ENCODE results near the gene PTPRN2.

GRCh38 chr7:157803906-157804305, 783.7 kb downstream of the PTPRN2 start:
- TF ChIP-seq, protein P1, sequence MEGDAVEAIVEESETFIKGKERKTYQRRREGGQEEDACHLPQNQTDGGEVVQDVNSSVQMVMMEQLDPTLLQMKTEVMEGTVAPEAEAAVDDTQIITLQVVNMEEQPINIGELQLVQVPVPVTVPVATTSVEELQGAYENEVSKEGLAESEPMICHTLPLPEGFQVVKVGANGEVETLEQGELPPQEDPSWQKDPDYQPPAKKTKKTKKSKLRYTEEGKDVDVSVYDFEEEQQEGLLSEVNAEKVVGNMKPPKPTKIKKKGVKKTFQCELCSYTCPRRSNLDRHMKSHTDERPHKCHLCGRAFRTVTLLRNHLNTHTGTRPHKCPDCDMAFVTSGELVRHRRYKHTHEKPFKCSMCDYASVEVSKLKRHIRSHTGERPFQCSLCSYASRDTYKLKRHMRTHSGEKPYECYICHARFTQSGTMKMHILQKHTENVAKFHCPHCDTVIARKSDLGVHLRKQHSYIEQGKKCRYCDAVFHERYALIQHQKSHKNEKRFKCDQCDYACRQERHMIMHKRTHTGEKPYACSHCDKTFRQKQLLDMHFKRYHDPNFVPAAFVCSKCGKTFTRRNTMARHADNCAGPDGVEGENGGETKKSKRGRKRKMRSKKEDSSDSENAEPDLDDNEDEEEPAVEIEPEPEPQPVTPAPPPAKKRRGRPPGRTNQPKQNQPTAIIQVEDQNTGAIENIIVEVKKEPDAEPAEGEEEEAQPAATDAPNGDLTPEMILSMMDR (conservative IDR thresholded peaks at IDR 0.05 in 1 of 2, IDR thresholded peaks at IDR 0.05 in 1 of 2; ENCODE audit: extremely low read depth in 1 of 2, insufficient read depth in 1 of 2, low read depth in 1 of 2, low read length in 2 of 2) = no peak
- TF ChIP-seq EZH2 (IDR thresholded peaks at IDR 0.05; ENCODE audit: borderline replicate concordance, low read length) = no peak

Data from mammary epithelial cell (primary cell).